Mammary epithelial cell (primary cell): ENCODE measurements around the gene GON4L.
"Not testable (repeated sequence)": the region's sequence is repeated elsewhere in the genome, so short reads cannot be mapped to it uniquely, and the experiment has no call there.

ENCODE experiments used
- CTCF ChIP-seq, 2 donors: IDR thresholded peaks in 1 of 2; conservative IDR thresholded peaks in 1 of 2; 2 replicates each; pipeline ENCODE4 v1.5.1; 2011 to 2012; ENCODE audit warnings: inconsistent platforms in 2 of 2, low read length in 2 of 2, mild to moderate bottlenecking in 2 of 2, control low read depth in 1 of 2, low read depth in 1 of 2; ENCODE audit not compliant: insufficient read depth in 1 of 2; ENCODE audit errors: extremely low read depth in 1 of 2
- EZH2 ChIP-seq: IDR thresholded peaks from 2 replicates; pipeline ENCODE4 v1.6.1; 2012; ENCODE audit warnings: low read length, inconsistent platforms, borderline replicate concordance

GRCh38 chr1:155701675-155702074 lies 155.3 kb downstream of the GON4L start:
- not testable (repeated sequence) for TF ChIP-seq CTCF (conservative IDR thresholded peaks at IDR 0.05 in 1 of 2, IDR thresholded peaks at IDR 0.05 in 1 of 2; ENCODE audit: extremely low read depth in 1 of 2, insufficient read depth in 1 of 2, low read depth in 1 of 2, low read length in 2 of 2); EZH2
